H1 (cell line): ENCODE data around the gene RANBP3L.
A peak's percentile ranks its signal among the peaks of the same experiment; 100 is the strongest.

Experiments used
- CEBPB ChIP-seq: IDR thresholded peaks from 2 replicates; pipeline ENCODE4 v1.6.1; 2012; ENCODE audit warnings: low read depth, low read length
- JUND ChIP-seq: IDR thresholded peaks from 2 replicates; pipeline ENCODE4 v1.6.1; 2011; ENCODE audit warnings: mild to moderate bottlenecking, improper control_type of control experiment, low read length
- POLR2A ChIP-seq, 2 experiments: IDR thresholded peaks; 1 replicate in 1 of 2; 2 replicates in 1 of 2; pipeline ENCODE4 v1.6.1; 2011; ENCODE audit warnings: low read depth in 2 of 2, low read length in 2 of 2, mild to moderate bottlenecking in 2 of 2; ENCODE audit errors: control extremely low read depth in 1 of 2
- RFX5 ChIP-seq: IDR thresholded peaks from 2 replicates; pipeline ENCODE4 v1.6.1; 2011; ENCODE audit warnings: low read depth, low read length, improper control_type of control experiment, borderline replicate concordance
- RNF2 ChIP-seq: fragments of 200-900, 300-1000 bp; sonication (generic); IDR thresholded peaks from 2 replicates; pipeline ENCODE4 v1.7.1; 2016; ENCODE audit warnings: borderline replicate concordance, low read depth, mild to moderate bottlenecking, antibody characterized with exemption, low read length; ENCODE audit not compliant: poor library complexity, severe bottlenecking; ENCODE audit errors: missing control alignments
- SRF ChIP-seq: IDR thresholded peaks from 2 replicates; pipeline ENCODE4 v1.6.1; 2011; ENCODE audit warnings: mild to moderate bottlenecking, low read depth, low read length, moderate library complexity
- SUZ12 ChIP-seq: fragments of 200-600 bp; sonication (generic); IDR thresholded peaks from 2 replicates; pipeline ENCODE4 v1.6.1; 2012; ENCODE audit warnings: mild to moderate bottlenecking, inconsistent platforms, low read length, moderate library complexity, mixed read lengths
- TAF7 ChIP-seq: optimal IDR thresholded peaks from 2 replicates; pipeline ENCODE3; 2011; ENCODE audit warnings: low read depth, mild to moderate bottlenecking, inconsistent platforms, low read length, moderate library complexity, borderline replicate concordance
- TEAD4 ChIP-seq: IDR thresholded peaks from 2 replicates; pipeline ENCODE4 v1.6.1; 2012; ENCODE audit warnings: low read depth, low read length, inconsistent platforms, mixed read lengths
- TF ChIP-seq, protein P1 (sequence below), 3 experiments: IDR thresholded peaks; 1 replicate in 2 of 3; 2 replicates in 1 of 3; pipeline versions ENCODE4 v1.5.1 to v1.6.1; 2011; ENCODE audit warnings: low read length in 3 of 3, mild to moderate bottlenecking in 3 of 3, inconsistent platforms in 2 of 3, low read depth in 1 of 3, moderate library complexity in 1 of 3; ENCODE audit not compliant: insufficient read depth in 1 of 3; ENCODE audit errors: control extremely low read depth in 1 of 3
- TF ChIP-seq, protein P2 (sequence below): IDR thresholded peaks from 2 replicates; pipeline ENCODE4 v1.6.1; 2011; ENCODE audit warnings: low read depth, mild to moderate bottlenecking, low read length; ENCODE audit not compliant: insufficient read depth
- TF ChIP-seq, protein P3 (sequence below): IDR thresholded peaks from 2 replicates; pipeline ENCODE4 v1.6.1; 2012; ENCODE audit warnings: inconsistent platforms

- TF ChIP-seq, protein P1, sequence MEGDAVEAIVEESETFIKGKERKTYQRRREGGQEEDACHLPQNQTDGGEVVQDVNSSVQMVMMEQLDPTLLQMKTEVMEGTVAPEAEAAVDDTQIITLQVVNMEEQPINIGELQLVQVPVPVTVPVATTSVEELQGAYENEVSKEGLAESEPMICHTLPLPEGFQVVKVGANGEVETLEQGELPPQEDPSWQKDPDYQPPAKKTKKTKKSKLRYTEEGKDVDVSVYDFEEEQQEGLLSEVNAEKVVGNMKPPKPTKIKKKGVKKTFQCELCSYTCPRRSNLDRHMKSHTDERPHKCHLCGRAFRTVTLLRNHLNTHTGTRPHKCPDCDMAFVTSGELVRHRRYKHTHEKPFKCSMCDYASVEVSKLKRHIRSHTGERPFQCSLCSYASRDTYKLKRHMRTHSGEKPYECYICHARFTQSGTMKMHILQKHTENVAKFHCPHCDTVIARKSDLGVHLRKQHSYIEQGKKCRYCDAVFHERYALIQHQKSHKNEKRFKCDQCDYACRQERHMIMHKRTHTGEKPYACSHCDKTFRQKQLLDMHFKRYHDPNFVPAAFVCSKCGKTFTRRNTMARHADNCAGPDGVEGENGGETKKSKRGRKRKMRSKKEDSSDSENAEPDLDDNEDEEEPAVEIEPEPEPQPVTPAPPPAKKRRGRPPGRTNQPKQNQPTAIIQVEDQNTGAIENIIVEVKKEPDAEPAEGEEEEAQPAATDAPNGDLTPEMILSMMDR (IDR thresholded peaks at IDR 0.05; ENCODE audit: control extremely low read depth in 1 of 3, insufficient read depth in 1 of 3, low read depth in 1 of 3, low read length in 3 of 3) = peak; percentile 49 to 77 (median 76)
- TF ChIP-seq RNF2 = no peak
- TF ChIP-seq CEBPB = no peak
- no peak for TF ChIP-seq TAF7
- TF ChIP-seq RFX5 = no peak
- TF ChIP-seq JUND = no peak
- TF ChIP-seq, protein P2, sequence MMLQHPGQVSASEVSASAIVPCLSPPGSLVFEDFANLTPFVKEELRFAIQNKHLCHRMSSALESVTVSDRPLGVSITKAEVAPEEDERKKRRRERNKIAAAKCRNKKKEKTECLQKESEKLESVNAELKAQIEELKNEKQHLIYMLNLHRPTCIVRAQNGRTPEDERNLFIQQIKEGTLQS = no peak
- no peak for TF ChIP-seq POLR2A (IDR thresholded peaks at IDR 0.05; ENCODE audit: control extremely low read depth in 1 of 2, low read depth in 2 of 2, low read length in 2 of 2)
- no peak for TF ChIP-seq TEAD4
- TF ChIP-seq, protein P3, sequence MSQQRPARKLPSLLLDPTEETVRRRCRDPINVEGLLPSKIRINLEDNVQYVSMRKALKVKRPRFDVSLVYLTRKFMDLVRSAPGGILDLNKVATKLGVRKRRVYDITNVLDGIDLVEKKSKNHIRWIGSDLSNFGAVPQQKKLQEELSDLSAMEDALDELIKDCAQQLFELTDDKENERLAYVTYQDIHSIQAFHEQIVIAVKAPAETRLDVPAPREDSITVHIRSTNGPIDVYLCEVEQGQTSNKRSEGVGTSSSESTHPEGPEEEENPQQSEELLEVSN = no peak
- no peak for TF ChIP-seq SUZ12
- no peak for TF ChIP-seq SRF
Observed at GRCh38 chr5:36305571-36306326, 4.0 kb upstream of the RANBP3L start.
